NCI-H1092 (cell line): ENCODE data around the gene CDK13.

Experiments used
- DNase-seq: peaks from one replicate; lab custom pipeline; 2025; lab: John Stamatoyannopoulos, UW

The CDK13 gene

DNA sequence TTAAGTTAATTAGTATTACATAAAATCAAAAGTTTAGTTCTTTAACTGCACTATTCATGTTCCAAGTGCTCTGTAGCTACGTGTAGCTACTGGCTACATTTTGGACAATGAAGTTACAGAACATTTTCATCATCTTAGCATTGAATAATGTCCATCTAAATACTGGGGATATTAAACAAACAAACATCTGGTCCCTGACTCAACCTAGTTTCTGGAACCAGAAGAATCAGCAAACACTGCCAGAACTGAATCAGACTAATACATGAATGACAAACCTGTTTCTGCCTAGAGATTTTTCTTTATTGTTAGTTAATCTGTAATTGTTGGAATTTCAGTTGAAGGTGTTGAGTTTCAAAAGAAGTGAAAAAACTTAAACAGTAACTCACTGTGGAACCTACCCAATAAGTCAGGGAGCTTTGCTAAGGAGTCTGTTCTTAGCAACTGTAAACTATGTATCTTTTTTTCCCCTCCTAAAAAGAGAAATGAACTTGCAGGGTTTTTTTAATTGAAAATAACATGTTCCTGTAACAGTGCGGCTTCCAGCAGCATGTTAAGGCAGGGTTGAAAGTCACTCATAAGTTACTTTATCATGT is 58.3 kb downstream of the CDK13 start:
- DNase-seq = no peak

DNA sequence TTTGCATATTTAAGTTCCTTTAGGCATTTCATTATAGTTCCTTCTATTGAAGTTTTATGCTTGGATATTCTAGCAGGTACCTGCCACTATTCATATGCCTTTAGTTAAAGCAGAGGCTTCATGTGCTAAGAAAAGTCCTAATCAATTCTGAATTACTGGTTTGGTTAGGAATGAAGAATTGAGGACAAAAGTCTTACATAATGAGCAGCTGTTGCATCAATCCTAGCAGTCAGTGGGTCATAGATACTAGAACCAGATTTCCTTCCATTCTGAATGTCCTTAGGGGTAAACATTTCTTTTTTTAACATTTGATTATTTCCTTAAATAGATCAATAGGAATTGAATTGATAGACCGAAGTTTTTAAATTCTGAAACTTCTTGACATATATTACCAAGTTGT is 59.2 kb downstream of the CDK13 start:
- DNase-seq = no peak

- no peak for DNase-seq
These were observed 64.3 kb downstream of the CDK13 start for GRCh38 chr7:40014376-40014775.

GRCh38 chr7:40015790-40016296 is 65.8 kb downstream of the CDK13 start:
- DNase-seq = peak; percentile 53

GRCh38 chr7:40019558-40019957 is 69.5 kb downstream of the CDK13 start:
- DNase-seq = no peak

DNA sequence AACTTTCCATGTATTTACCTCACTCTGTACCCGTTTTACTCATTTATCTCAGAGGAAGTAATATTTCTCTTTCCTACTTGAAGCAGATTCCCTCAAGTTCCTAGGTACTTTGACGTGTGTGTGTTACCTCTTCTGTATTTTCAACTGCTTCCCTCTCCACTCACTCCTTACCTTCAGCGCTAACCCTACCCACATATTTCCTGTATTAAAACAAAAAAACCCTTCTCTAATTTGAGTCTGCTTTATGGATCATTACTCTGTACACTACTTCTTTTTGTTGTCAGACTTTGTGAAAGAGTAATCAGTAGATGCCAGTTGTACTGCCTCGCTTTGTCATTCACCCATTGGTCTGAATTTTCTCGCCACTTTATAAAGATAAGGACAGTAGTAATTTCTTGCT is 74.0 kb downstream of the CDK13 start:
- DNase-seq = no peak

DNA sequence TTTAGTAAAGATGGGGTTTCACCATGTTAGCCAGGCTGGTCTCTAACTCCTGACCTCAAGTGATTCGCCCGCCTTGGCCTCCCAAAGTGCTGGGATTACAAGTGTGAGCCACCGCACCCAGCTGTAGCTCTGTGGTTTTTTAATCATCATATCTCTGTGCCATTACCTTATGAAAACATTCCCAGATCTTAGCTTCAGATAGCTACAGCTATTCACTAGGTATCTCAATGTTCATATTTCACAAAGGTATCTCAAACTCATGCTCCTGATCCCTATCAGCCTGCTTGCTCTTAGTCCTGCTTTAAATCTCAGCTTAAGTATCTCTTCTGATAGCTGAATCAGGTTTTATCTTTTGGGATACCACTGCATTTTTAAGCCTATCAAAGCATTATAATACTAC is 74.8 kb downstream of the CDK13 start:
- no peak for DNase-seq

- DNase-seq = no peak
These were observed 77.5 kb downstream of the CDK13 start for GRCh38 chr7:40027545-40027944.

GRCh38 chr7:40033826-40034225 is 83.8 kb downstream of the CDK13 start:
- DNase-seq = no peak

GRCh38 chr7:40041456-40041855 is 91.4 kb downstream of the CDK13 start:
- DNase-seq = no peak

- no peak for DNase-seq
These were observed 93.1 kb downstream of the CDK13 start for GRCh38 chr7:40043164-40043563.

- DNase-seq = no peak
These were observed 97.6 kb downstream of the CDK13 start for GRCh38 chr7:40047661-40048060.

- DNase-seq = peak; percentile 52
These were observed 107.2 kb downstream of the CDK13 start for GRCh38 chr7:40057292-40057691.

- no peak for DNase-seq
These were observed 108.0 kb downstream of the CDK13 start for GRCh38 chr7:40058026-40058425.

GRCh38 chr7:40058636-40059035 is 108.6 kb downstream of the CDK13 start:
- DNase-seq = no peak

- DNase-seq = no peak
These were observed 109.0 kb downstream of the CDK13 start for GRCh38 chr7:40059057-40059456.

DNA sequence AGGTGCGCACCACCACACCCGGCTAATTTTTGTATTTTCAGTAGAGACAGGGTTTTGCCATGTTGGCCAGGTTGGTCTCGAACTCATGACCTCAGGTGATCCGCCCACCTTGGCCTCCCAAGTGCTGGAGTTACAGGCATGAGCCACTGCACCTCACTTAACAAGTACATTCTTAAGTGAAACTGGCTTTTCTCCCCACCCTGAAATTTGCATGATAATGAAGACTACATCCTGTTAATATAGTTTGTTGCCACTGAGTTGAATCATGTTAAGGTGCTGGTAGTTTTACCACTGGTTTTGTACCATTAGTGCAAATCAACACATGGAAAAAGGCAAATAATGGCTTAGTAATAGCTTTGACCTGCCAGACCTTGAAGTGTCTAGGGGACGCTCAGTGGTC is 122.2 kb downstream of the CDK13 start:
- no peak for DNase-seq

- no peak for DNase-seq
These were observed 123.2 kb downstream of the CDK13 start for GRCh38 chr7:40073239-40073638.

- DNase-seq = no peak
These were observed 127.8 kb downstream of the CDK13 start for GRCh38 chr7:40077849-40078248.

- no peak for DNase-seq
These were observed 142.1 kb downstream of the CDK13 start for GRCh38 chr7:40092182-40092581.

DNA sequence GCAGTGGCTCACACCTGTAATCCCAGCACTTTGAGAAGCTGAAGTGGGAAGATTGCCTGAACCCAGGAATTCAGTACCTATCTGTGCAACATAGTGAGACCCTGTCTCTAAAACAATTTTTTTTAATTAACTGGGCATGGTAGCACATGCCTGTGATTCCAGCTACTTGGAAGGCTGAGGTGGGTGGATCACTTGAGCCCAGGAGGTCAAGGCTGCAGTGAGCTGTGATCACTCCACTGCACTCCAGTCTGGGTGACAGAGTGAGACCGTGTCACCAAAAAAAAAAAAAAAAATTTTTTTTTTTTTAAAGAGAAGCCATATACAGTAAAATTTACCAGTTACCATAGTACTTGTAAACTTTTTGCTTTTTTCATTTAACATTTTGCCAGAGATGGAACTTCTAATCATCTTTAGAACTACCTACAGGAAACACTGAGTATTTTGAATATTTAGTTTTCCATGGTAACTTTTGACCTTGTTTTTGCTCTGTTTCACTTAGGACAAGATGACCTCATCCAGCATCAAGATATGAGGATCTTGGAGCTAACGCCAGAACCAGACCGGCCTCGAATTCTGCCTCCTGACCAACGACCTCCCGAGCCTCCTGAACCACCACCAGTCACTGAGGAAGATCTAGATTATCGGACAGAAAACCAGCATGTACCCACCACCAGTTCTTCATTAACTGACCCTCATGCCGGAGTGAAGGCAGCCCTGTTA is 143.7 kb downstream of the CDK13 start:
- no peak for DNase-seq

DNA sequence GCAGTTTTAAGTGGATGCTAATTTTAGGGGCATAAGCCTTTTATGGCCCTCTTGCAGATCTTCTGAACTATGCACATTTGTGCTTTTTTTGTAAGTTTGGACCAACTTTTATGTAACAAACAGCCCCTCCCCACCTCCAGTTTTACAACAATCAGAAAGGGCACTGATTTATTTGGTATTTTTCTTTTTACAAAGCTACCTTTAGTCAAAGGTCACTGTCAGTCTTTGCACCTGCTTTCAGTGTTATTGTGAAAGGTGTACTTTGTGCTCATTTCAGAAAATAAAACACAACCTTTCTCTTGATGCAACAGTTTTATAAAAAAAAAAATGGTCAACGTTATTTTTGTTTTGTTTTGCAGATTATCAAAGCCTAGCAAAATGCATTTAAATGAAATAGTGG is 145.2 kb downstream of the CDK13 start:
- no peak for DNase-seq

DNA sequence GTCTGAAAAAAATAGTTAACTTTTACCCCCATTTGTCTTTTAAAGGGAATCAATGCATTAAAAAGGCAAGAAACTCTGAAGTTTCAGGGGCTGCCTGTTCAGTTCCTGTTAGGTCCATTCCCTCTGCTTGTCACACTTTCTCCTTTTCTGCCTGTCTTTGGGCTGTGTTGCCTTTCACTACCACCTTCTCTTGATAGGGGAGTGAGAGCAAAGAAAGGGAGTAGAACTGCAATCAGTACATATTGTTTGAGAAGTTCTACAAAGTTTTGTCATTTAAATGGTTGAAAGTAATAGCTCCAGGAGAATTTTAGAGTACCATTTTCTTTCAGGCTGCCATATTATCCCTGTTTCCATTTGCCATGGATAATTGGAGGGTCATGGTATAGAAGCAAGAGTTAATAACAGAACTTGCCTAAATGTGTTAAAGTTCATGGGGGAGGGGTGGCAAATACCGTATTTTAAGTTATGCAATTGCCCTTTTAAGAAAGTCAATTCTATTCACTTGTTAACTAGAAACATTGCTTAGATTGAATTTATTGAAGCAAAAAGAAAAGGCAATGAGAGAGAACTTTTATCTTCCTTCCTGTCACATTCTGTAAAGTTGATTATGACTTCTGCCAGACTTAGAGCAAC is 145.8 kb downstream of the CDK13 start:
- DNase-seq = no peak
